ENCODE measurements around the gene RBMS1. TPM values are rescaled to one million over a fixed set of nuclear protein-coding genes. Genes with fewer than 3 reads are reported as not detected.

RBMS1 gene, protein sequence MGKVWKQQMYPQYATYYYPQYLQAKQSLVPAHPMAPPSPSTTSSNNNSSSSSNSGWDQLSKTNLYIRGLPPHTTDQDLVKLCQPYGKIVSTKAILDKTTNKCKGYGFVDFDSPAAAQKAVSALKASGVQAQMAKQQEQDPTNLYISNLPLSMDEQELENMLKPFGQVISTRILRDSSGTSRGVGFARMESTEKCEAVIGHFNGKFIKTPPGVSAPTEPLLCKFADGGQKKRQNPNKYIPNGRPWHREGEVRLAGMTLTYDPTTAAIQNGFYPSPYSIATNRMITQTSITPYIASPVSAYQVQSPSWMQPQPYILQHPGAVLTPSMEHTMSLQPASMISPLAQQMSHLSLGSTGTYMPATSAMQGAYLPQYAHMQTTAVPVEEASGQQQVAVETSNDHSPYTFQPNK
- total RNA-seq = 33.4 and 35.4 TPM in 2 replicates

GRCh38 chr2:160493227-160494028 is at the start of gene RBMS1:
TSS of gene RBMS1 (minus strand) at chr2:160493807. CDS start at chr2:160493363, 444 bp downstream.

